GM12878 (cell line): ENCODE data around the gene MEOX1. TPM values are rescaled to one million over a fixed set of nuclear protein-coding genes. Genes with fewer than 3 reads are reported as not detected.

Experiments
- ATAC-seq: fragments of 200-7000 bp; cut with Tn5 transposase; 3 replicates; pipeline ENCODE4 v1.9.1; 2020; ENCODE audit warnings: mild to moderate bottlenecking, moderate library complexity
- BruUV-seq: library from RNA; stranded (reverse); fragments of 400-500 nt; replicated peaks from 2 replicates; lab custom pipeline; 2021; lab: Mats Ljungman, UMichigan
- CTCF ChIA-PET: fragments of 300-600 bp; sonication (Branson Sonifier 250); formaldehyde crosslinking; extraction: SDS; loops from one replicate; lab custom pipeline; 2021; ENCODE audit warnings: inconsistent platforms; lab: Yijun Ruan, JAX
- POLR2A ChIA-PET: fragments of 350-600 bp; formaldehyde crosslinking; extraction: SDS; loops from one replicate; lab custom pipeline; 2021; ENCODE audit warnings: inconsistent platforms; lab: Charles Lee
- RAD21 ChIA-PET: fragments of 300-600 bp; sonication (Branson Sonifier 250); formaldehyde crosslinking; loops from one replicate; lab custom pipeline; 2023; ENCODE audit warnings: antibody characterized with exemption; ENCODE audit not compliant: unreplicated experiment; lab: Charles Lee
- SMC1A ChIA-PET: fragments of 300-600 bp; sonication (Branson Sonifier 250); formaldehyde crosslinking; loops from one replicate; lab custom pipeline; 2023; ENCODE audit not compliant: unreplicated experiment, uncharacterized antibody; lab: Charles Lee
- DNase-seq: peaks from one replicate; pipeline ENCODE4 v3.0.0-alpha.2; 2011; ENCODE audit warnings: low read depth, low spot score
- FAIRE-seq: peaks from 3 replicates; lab custom pipeline; 2011; peaks lifted over from hg19 to GRCh38; lab: Jason Lieb, UNC
- H2AFZ ChIP-seq: 2 replicates; pipeline ENCODE4 v1.6.0; 2011; ENCODE audit warnings: low read depth, low read length, control low read depth; ENCODE audit not compliant: control insufficient read depth
- H3K27ac ChIP-seq: 2 replicates; pipeline ENCODE4 v1.5.1; 2011; ENCODE audit warnings: control low read depth; ENCODE audit not compliant: control insufficient read depth, insufficient read depth
- H3K27me3 ChIP-seq, 2 experiments: replicated peaks in 1 of 2; 2 replicates each; pipeline versions ENCODE4 v1.6.0 to v1.6.1; 2011; ENCODE audit warnings: low read length in 1 of 2; ENCODE audit not compliant: control insufficient read depth in 2 of 2, insufficient read depth in 2 of 2
- H3K36me3 ChIP-seq, 2 experiments: 2 replicates each; pipeline ENCODE4 v1.5.1; 2011; ENCODE audit warnings: low read length in 1 of 2; ENCODE audit not compliant: control insufficient read depth in 2 of 2, insufficient read depth in 2 of 2
- H3K4me1 ChIP-seq: 2 replicates; pipeline ENCODE4 v1.6.1; 2011; ENCODE audit warnings: mild to moderate bottlenecking, low read length, moderate library complexity, mixed read lengths; ENCODE audit not compliant: control insufficient read depth, insufficient read depth
- H3K4me2 ChIP-seq: 2 replicates; pipeline ENCODE4 v1.6.0; 2011; ENCODE audit warnings: control low read depth; ENCODE audit not compliant: control insufficient read depth, insufficient read depth
- H3K4me3 ChIP-seq: fragments of 200-600 bp; sonication (generic); 2 replicates; pipeline ENCODE4 v1.5.1; 2016
- H3K79me2 ChIP-seq: 2 replicates; pipeline ENCODE4 v1.6.0; 2011; ENCODE audit warnings: low read length; ENCODE audit not compliant: control insufficient read depth, insufficient read depth
- H3K9ac ChIP-seq: 2 replicates; pipeline ENCODE4 v1.8.0; 2011; ENCODE audit warnings: low read length, control low read depth, mixed read lengths; ENCODE audit not compliant: control insufficient read depth, insufficient read depth
- H3K9me3 ChIP-seq: replicated peaks from 3 replicates; pipeline ENCODE4 v1.5.1; 2011; ENCODE audit warnings: mild to moderate bottlenecking, low read length; ENCODE audit not compliant: control insufficient read depth, insufficient read depth
- H4K20me1 ChIP-seq: 2 replicates; pipeline ENCODE4 v1.6.0; 2011; ENCODE audit not compliant: control insufficient read depth, insufficient read depth
- CREB1 ChIP-seq: IDR thresholded peaks from 2 replicates; pipeline ENCODE4 v1.6.1; 2012; ENCODE audit warnings: low read depth, mild to moderate bottlenecking, inconsistent platforms
- CREM ChIP-seq: IDR thresholded peaks from 2 replicates; pipeline ENCODE4 v1.6.1; 2014; ENCODE audit warnings: antibody characterized with exemption, low read depth
- EP300 ChIP-seq, 2 experiments: fragments of 150-350 bp in 1 of 2; IDR thresholded peaks; 2 replicates each; pipeline ENCODE4 v1.6.1; 2011 to 2012; ENCODE audit warnings: low read depth in 2 of 2, low read length in 2 of 2, borderline replicate concordance in 1 of 2, improper control_type of control experiment in 1 of 2, inconsistent platforms in 1 of 2; ENCODE audit not compliant: control insufficient read depth in 1 of 2
- ETV6 ChIP-seq, 2 experiments: fragments of 450-650 bp in 1 of 2; IDR thresholded peaks in 1 of 2; conservative IDR thresholded peaks in 1 of 2; 2 replicates each; pipeline ENCODE4 v1.6.1; 2014; ENCODE audit warnings: antibody characterized with exemption in 1 of 2, borderline replicate concordance in 1 of 2, low read depth in 1 of 2, mild to moderate bottlenecking in 1 of 2, moderate library complexity in 1 of 2
- GABPA ChIP-seq: IDR thresholded peaks from 2 replicates; pipeline ENCODE4 v1.6.1; 2014; ENCODE audit warnings: antibody characterized with exemption, low read depth, mild to moderate bottlenecking, inconsistent platforms
- HDAC2 ChIP-seq: fragments of 200-600 bp; sonication (generic); IDR thresholded peaks from 2 replicates; pipeline ENCODE4 v1.6.1; 2017
- MTA2 ChIP-seq: fragments of 450-650 bp; IDR thresholded peaks from 2 replicates; pipeline ENCODE4 v1.6.1; 2016; ENCODE audit warnings: low read depth, mild to moderate bottlenecking, moderate library complexity
- PAX5 ChIP-seq: IDR thresholded peaks from 2 replicates; pipeline ENCODE4 v1.6.1; 2011; ENCODE audit warnings: low read depth, low read length, borderline replicate concordance
- RAD21 ChIP-seq: IDR thresholded peaks from 2 replicates; pipeline ENCODE4 v1.6.1; 2011; ENCODE audit warnings: mild to moderate bottlenecking, low read depth, low read length, moderate library complexity; ENCODE audit not compliant: insufficient read depth
- SIN3A ChIP-seq: IDR thresholded peaks from 2 replicates; pipeline ENCODE4 v1.6.1; 2012; ENCODE audit warnings: low read depth, low read length, improper control_type of control experiment
- SREBF2 ChIP-seq: IDR thresholded peaks from 2 replicates; pipeline ENCODE4 v1.6.1; 2012; ENCODE audit warnings: mild to moderate bottlenecking, low read length
- TBL1XR1 ChIP-seq: IDR thresholded peaks from 2 replicates; pipeline ENCODE4 v1.6.1; 2012; ENCODE audit warnings: low read depth, low read length, improper control_type of control experiment
- ZNF274 ChIP-seq: IDR thresholded peaks from one replicate; pipeline ENCODE4 v1.8.0; 2011; ENCODE audit not compliant: insufficient read length, insufficient read depth
- whole genome bisulfite sequencing: methylation state at CpG from one replicate; pipeline ENCODE4 v1.1.6; 2016; ENCODE audit warnings: low lambda C conversion rate; ENCODE audit not compliant: insufficient replicate concordance, insufficient coverage; ENCODE audit errors: missing lambda C conversion rate; 5-methylcytosine and 5-hydroxymethylcytosine counted together
- in situ Hi-C: fragments of 300-500 bp; cut with MboI; formaldehyde crosslinking; loops from 9 replicates; pipeline ENCODE4 v1.14.3; 2018; ENCODE audit warnings: mixed read lengths
- intact Hi-C: fragments of 100-400 bp; cut with micrococcal nuclease; formaldehyde crosslinking; loops from one replicate; pipeline ENCODE4 v1.14.2; 2022; ENCODE audit not compliant: unreplicated experiment
- polyA plus RNA-seq, 11 experiments: library from polyadenylated mRNA; depleted of rRNA in 4 of 11; unstranded in 6 of 11; stranded (reverse) in 5 of 11; fragments of >200 nt; fragmentation: Nextera tagmentation in 4 of 11; fragmentation: Illumina TruSeq in 1 of 11; extraction: Ambion mirVana in 4 of 11; extraction: Trizol in 1 of 11; gene quantifications; 1 replicate in 1 of 11; 2 replicates in 10 of 11; pipeline versions ENCODE4 v1.2.1 to v1.2.3, GENCODE V29; 2011 to 2016; ENCODE audit warnings: inconsistent platforms in 2 of 11, missing spikeins in 2 of 11, low read depth in 1 of 11
- total RNA-seq, 4 experiments: library from RNA; depleted of rRNA in 3 of 4; stranded (reverse); fragments of >200 nt in 3 of 4; fragmentation: Illumina TruSeq in 1 of 4; extraction: Trizol in 1 of 4; gene quantifications; 2 replicates each; pipeline versions ENCODE4 v1.2.1 to v1.2.3, GENCODE V29; 2013 to 2021
- TF ChIP-seq, protein P1 (sequence below): IDR thresholded peaks from 2 replicates; pipeline ENCODE4 v1.6.1; 2012; ENCODE audit warnings: low read depth, low read length, improper control_type of control experiment
- TF ChIP-seq, protein P2 (sequence below): fragments of 450-650 bp; IDR thresholded peaks from 2 replicates; pipeline ENCODE4 v1.6.1; 2016; ENCODE audit warnings: mild to moderate bottlenecking

The MEOX1 gene
- total and polyA plus RNA-seq, 10 of the 15 experiments (the other 5 are each of a cell fraction or from before 2014, with no cell fraction given): 0.19 to 9.4 (median 0.46) TPM

DNA sequence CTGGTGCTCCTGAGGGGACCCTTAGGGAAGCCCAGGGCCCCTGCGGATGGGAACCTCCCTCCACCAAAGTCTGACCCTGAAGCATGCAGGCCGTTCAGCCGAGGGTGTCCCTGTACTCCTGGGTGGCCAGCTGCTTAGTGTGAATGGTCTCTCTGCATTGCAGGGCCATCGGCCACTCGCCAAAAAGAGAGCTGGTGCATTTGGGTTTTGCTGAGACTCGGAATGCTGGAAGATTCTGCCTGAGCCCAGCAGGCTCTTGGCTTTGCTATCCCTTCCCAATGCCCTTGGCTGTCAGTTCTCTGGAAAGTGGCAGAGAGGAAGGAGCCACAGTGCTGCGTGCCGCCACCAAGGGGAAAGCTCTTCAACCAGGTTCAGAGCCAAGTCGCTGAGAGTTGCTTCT, 2.8 kb downstream of the MEOX1 start:
- ChIA-PET POLR2A (interaction anchor here (1.1 to 1.8 kb wide), 6 partner anchors 11 to 112 kb away, joined by 3 to 7 read pairs (median 3); partner anchors contain the start of gene ETV4), CTCF (interaction anchor here (1.3 to 5.5 kb wide), 3 partner anchors 13 to 83 kb away, joined by 3 to 55 read pairs (median 38); no protein-coding TSS in a partner anchor)

More for the DNA sequence above, 2.8 kb downstream of the MEOX1 start:
- no peaks in the 10 kb centered on the region for H3K9me3 ChIP-seq
- H3K4me1 ChIP-seq: peaks cover 24% of the 10 kb centered on the region
- RAD21 ChIA-PET: interaction anchor here (0.7 to 8.4 kb wide), 3 partner anchors 13 to 175 kb away, joined by 3 to 77 read pairs (median 41); partner anchors contain the start of gene DHX8
- H3K9ac ChIP-seq: no peak overlapping the region
- H3K4me3 ChIP-seq: peak overlapping the region; percentile 69; the same call in 1 of the 2 replicates
- BruUV-seq: no TSS peak
- SMC1A ChIA-PET: interaction anchor here (1.2 to 9.4 kb wide), 6 partner anchors 11 to 85 kb away, joined by 3 to 98 read pairs (median 6); no protein-coding TSS in a partner anchor
- in situ Hi-C loops (loop anchor here (25.0 kb wide), 1 partner anchor 447 kb away; the partner anchor contains the start of gene TMEM106A), intact Hi-C loops (no loop called here)
- H3K36me3 ChIP-seq: no peaks in the 10 kb centered on the region
- H3K4me2 ChIP-seq: peak overlapping the region; percentile 55; the same call in 1 of the 2 replicates
- H3K27ac ChIP-seq: no peak overlapping the region
- DNase-seq: no peak
- no peaks in the 10 kb centered on the region for H4K20me1 ChIP-seq
- TF ChIP-seq ZNF274 (no peak), PAX5 (no peak), EP300 (IDR thresholded peaks at IDR 0.05; ENCODE audit: borderline replicate concordance in 1 of 2, control insufficient read depth in 1 of 2, low read depth in 2 of 2, low read length in 2 of 2) (no peak), RAD21 (no peak), CREB1 (no peak), TBL1XR1 (no peak), SIN3A (no peak), SREBF2 (no peak), HDAC2 (no peak), ETV6 (conservative IDR thresholded peaks at IDR 0.05 in 1 of 2, IDR thresholded peaks at IDR 0.05 in 1 of 2; ENCODE audit: borderline replicate concordance in 1 of 2, low read depth in 1 of 2) (no peak), CREM (no peak), GABPA (no peak), MTA2 (no peak)
- TF ChIP-seq, protein P1, sequence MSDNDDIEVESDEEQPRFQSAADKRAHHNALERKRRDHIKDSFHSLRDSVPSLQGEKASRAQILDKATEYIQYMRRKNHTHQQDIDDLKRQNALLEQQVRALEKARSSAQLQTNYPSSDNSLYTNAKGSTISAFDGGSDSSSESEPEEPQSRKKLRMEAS: no peak
- TF ChIP-seq, protein P2, sequence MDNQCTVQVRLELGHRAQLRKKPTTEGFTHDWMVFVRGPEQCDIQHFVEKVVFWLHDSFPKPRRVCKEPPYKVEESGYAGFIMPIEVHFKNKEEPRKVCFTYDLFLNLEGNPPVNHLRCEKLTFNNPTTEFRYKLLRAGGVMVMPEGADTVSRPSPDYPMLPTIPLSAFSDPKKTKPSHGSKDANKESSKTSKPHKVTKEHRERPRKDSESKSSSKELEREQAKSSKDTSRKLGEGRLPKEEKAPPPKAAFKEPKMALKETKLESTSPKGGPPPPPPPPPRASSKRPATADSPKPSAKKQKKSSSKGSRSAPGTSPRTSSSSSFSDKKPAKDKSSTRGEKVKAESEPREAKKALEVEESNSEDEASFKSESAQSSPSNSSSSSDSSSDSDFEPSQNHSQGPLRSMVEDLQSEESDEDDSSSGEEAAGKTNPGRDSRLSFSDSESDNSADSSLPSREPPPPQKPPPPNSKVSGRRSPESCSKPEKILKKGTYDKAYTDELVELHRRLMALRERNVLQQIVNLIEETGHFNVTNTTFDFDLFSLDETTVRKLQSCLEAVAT: no peak
- 59% methylated on average over 9 of the region's 9 CpGs for WGBS
- peaks cover 19% of the 10 kb centered on the region for H3K79me2 ChIP-seq
- no peak for FAIRE-seq
- no peak for ATAC-seq
- H2AFZ ChIP-seq: no peak overlapping the region
- no peaks in the 10 kb centered on the region for H3K27me3 ChIP-seq
